ENCODE results near the gene SND1.

SND1 gene

DNA sequence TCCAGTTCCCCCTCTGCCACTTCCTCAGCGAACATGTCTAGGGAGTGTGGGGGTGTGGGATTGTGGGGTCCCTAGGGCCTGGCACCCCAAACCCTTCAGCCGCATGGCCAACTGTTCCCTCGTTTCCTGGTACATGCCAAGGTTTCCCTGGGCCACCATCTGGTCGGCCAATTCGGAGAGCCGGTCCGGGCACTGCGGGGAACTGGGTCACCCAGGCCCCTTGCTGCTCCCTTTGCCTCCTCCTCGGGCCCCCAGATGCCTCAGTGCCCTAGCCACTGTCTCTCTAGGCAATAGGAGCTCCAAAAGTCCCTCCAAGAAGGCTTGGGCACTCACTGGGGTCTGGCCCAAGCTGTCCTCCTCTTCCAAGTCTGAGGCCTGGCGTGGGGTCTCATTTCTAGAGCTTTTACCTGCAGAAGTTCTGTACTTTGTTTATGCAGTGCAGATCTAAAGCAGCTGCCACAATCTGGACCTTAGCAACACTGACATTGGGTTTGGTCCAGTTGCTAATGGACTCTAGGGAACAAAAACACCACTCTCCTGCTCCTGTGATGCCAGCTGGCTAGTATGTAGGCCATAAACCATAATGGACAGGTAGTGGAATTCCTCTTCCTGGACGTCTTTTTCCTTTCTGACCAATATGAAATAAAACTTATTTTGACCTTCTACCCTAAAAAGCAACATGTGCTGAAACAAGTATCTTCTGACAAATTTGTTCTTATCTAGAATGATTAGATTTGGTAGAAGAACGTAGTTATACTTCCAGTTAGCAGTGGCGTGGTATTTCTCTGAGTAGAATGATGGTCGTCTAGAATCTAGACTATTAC, 206.3 kb downstream of the SND1 start:
- DNase-seq (ENCODE audit: extremely low spot score) = no peak
- CTCF ChIA-PET = no interaction called here
- TF ChIP-seq, protein P1, sequence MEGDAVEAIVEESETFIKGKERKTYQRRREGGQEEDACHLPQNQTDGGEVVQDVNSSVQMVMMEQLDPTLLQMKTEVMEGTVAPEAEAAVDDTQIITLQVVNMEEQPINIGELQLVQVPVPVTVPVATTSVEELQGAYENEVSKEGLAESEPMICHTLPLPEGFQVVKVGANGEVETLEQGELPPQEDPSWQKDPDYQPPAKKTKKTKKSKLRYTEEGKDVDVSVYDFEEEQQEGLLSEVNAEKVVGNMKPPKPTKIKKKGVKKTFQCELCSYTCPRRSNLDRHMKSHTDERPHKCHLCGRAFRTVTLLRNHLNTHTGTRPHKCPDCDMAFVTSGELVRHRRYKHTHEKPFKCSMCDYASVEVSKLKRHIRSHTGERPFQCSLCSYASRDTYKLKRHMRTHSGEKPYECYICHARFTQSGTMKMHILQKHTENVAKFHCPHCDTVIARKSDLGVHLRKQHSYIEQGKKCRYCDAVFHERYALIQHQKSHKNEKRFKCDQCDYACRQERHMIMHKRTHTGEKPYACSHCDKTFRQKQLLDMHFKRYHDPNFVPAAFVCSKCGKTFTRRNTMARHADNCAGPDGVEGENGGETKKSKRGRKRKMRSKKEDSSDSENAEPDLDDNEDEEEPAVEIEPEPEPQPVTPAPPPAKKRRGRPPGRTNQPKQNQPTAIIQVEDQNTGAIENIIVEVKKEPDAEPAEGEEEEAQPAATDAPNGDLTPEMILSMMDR (IDR thresholded peaks at IDR 0.05; ENCODE audit: control extremely low read depth, extremely low read depth, low read depth, missing control alignments) = no peak
- POLR2A ChIA-PET = no interaction called here

DNA sequence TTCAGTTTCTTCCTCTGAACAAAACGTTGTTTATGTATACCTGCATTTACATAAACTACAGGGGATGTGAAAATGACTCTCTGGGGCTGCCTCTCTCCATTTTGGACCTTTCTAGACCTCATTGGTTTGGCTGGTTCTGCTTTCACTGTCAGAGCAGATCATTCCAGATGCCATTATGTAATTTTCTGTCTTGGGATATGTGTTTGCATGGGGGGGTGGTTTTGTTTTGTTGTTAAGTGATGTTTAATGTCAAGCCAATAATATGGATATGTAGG, 206.9 kb downstream of the SND1 start:
- ChIA-PET POLR2A (no interaction called here), CTCF (interaction anchor here (1.3 kb wide), 1 partner anchor 46 kb away, joined by 3 read pairs; no protein-coding TSS in a partner anchor)
- TF ChIP-seq, protein P1 (IDR thresholded peaks at IDR 0.05; ENCODE audit: control extremely low read depth, extremely low read depth, low read depth, missing control alignments) = no peak
- DNase-seq (ENCODE audit: extremely low spot score) = peak; percentile 13

DNA sequence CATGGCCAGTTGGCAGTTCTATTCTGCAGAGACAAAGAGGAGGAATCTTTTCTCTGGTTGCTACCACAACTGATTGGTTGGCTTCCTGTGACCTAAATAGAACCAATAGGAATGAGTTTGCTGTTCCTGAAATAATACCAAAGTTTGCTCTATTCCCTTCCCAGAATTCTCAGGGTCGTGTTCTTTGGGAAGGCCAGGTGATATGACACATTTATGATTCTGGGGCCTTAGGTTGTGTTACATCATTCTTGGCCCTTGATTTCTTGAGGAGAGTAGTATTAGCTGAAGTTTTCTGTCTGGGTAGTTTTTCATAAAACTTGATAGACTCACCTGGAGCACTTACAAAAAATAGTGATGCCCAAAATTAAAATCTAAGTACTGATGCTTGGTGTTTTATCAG, 207.3 kb downstream of the SND1 start:
- ChIA-PET POLR2A (no interaction called here), CTCF (interaction anchor here (1.3 kb wide), 1 partner anchor 46 kb away, joined by 3 read pairs; no protein-coding TSS in a partner anchor)
- no peak for DNase-seq (ENCODE audit: extremely low spot score)
- TF ChIP-seq, protein P1 (IDR thresholded peaks at IDR 0.05; ENCODE audit: control extremely low read depth, extremely low read depth, low read depth, missing control alignments) = no peak

DNA sequence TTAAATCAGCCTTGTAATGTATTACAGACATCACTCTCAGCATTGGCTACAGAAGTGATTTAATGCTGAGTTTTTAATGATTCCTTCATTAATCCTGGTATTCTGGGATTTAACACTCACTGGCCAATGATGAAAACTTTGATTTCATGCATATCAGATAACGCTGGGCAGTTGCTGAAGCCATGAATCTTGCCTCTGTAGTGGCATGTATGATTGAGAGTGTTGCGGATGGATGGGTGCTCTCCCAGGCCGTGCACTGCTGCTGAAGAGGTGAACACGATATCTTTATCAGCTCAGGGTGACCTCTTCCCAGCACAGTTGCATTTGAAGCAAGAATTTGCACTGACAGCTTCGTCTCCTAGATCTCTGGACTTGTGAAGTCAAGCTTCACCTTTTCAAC, 210.5 kb downstream of the SND1 start:
- no peak for DNase-seq (ENCODE audit: extremely low spot score)
- TF ChIP-seq, protein P1 (IDR thresholded peaks at IDR 0.05; ENCODE audit: control extremely low read depth, extremely low read depth, low read depth, missing control alignments) = no peak
- POLR2A ChIA-PET = no interaction called here
- CTCF ChIA-PET = interaction anchor here (1.6 kb wide), 1 partner anchor 11 kb away, joined by 6 read pairs; no protein-coding TSS in a partner anchor

DNA sequence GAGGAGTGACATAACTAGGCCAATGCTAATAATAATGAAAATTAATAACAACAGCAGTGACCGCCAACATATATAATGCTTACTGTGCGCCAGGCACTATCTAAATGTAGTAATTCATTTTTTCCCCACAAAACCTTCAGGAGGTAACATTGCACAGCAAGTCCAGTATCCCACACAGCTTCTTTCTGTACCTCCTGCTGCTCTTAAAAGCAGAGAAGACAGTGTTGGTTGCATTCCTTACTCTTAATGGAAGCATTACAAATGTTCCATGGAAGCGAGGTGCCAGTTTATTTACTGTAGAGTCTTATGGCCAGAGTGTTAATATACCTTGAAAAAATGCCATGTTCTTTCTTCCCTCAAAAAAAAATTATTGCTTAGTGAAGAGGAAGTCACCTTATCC, 211.1 kb downstream of the SND1 start:
- no peak for DNase-seq (ENCODE audit: extremely low spot score)
- CTCF ChIA-PET = interaction anchor here (0.9 to 1.6 kb wide), 2 partner anchors 11 kb away, joined by 3 to 6 read pairs; no protein-coding TSS in a partner anchor
- POLR2A ChIA-PET = no interaction called here
- TF ChIP-seq, protein P1 (IDR thresholded peaks at IDR 0.05; ENCODE audit: control extremely low read depth, extremely low read depth, low read depth, missing control alignments) = no peak

DNA sequence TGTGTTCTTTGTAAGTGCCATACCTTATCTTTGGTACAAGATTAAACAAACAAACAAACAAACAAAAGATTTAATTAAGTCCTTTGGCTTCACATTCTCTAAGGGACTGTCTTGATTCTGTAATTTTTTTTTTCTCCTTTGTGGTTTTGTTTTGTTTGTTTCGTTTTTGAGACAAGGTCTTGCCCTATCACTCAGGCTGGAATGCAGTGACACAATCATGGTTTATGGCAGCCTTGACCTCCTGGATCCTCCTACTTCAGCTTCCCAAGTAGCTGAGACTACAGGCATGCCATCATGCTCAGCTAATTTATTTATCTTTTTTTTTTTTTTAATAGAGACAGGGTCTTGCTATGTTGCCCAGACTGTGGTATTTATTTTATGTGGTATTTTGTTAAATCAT, 213.5 kb downstream of the SND1 start:
- no peak for DNase-seq (ENCODE audit: extremely low spot score)
- CTCF ChIA-PET = interaction anchor here (0.8 to 1.2 kb wide), 2 partner anchors 10 to 27 kb away, joined by 3 to 5 read pairs; no protein-coding TSS in a partner anchor
- POLR2A ChIA-PET = no interaction called here

More for the DNA sequence above, 213.5 kb downstream of the SND1 start:
- TF ChIP-seq, protein P1 (IDR thresholded peaks at IDR 0.05; ENCODE audit: control extremely low read depth, extremely low read depth, low read depth, missing control alignments) = no peak
